ENCODE results near the gene TRAPPC14.

TRAPPC14 gene

GRCh38 chr7:100175296-100175935 is 16.9 kb upstream of the TRAPPC14 start:
- FAIRE-seq (no peak), DNase-seq (ENCODE audit: insufficient read length, low spot score) (no peak)

- FAIRE-seq, result no peak
- no peak for DNase-seq (ENCODE audit: insufficient read length, low spot score)
These were observed 16.1 kb upstream of the TRAPPC14 start for GRCh38 chr7:100174582-100174981.

DNA sequence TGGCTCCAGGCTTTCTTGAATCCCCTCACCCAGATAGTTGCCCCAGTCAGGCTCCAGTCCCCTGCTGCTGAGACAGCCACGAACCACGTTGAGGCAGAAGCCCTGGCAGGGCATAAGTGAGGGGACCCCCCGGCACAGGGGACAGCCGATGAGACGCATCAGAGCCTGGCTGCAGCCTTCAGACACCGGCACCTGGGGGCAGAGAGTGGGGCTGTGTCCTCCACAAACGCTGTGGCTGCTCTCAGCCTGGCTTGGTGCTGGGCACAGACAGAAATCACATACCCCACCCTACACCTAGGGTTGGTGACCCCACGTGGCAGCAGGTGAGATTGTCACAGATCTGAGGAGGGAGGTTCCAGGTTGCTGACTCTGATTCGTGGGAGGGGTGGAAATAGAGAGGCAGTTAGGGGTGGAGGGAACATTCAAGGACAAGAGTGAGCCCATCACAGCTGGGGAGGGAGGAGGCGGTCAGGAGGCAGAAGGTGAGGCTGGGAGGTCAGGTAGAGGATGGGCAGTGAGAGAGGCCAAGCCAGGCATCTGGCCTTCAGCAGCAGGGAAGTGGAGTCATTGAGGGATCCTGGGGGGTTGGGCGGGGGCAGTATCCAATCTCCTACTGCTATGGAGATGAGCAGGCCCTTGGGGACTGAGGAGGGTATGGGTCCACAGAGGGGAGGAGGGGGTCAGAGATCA is 15.4 kb upstream of the TRAPPC14 start:
- DNase-seq (ENCODE audit: insufficient read length, low spot score), result no peak
- no peak for FAIRE-seq

DNA sequence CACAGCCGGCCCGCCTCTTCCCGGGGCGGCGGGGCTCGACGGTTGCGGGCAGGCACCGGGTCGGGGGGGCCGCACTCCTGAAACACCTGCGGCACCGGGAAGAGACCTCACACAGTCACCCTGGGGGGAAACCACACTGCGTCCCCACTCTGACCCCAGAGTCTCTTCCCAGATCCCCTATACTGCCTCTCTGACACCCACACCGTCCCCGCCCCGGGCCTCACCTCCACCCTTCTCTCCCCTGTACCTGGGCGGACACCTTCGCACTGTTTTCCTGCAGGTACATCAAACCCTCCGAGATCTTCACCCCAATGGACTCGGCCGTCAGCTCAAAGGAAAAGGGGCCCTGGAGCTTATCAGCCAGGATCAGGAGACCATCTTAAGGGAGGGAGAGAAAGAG is 13.3 kb upstream of the TRAPPC14 start:
- DNase-seq (ENCODE audit: insufficient read length, low spot score), result no peak
- no peak for FAIRE-seq

- no peak for FAIRE-seq
These were observed 12.7 kb upstream of the TRAPPC14 start for GRCh38 chr7:100171087-100171681.

DNA sequence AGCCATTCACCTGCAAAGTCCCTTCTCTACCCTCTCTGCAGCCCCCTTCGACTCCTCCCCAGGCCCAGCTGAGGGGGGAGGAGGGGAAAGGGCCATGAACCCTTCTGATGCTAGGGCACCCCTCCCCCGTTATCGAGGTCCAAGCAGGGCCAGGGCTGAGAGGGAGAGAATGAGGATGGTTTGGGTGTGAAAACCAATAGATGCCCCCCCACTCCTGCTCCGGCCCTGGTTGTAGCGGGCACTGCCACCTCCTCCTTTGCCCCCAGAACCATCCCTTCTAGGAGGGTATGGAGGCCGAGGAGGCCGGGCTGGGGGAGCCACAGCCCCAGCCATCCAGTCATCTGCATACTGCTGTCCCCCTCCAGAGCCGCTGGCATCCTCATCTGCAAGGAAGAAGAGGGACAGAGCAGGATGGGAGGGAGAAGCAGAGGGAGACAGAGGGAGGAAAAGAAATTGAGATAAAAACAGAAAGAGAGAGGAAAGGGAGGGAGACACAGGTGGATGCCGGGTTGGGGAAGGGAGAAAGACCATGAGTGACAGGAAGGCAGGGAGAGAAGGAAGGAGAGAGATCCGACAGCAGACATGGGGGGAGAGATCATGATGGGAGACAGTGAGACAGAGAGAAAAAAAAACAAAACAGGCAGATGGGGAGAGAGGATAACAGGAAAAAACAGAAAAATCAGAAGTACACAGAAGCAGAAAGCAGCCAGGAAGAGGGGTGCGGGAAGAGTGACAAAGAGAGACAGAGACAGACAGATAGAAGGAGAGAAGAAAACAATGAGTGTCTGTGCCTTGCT is 11.8 kb upstream of the TRAPPC14 start:
- no peak for DNase-seq (ENCODE audit: insufficient read length, low spot score)
- no peak for FAIRE-seq

More at GRCh38 chr7:100171087-100171681, 12.7 kb upstream of the TRAPPC14 start:
- no peak for DNase-seq (ENCODE audit: insufficient read length, low spot score)

GRCh38 chr7:100169147-100169850 is 10.8 kb upstream of the TRAPPC14 start:
- DNase-seq (ENCODE audit: insufficient read length, low spot score) (no peak), FAIRE-seq (peak; percentile 4)

DNA sequence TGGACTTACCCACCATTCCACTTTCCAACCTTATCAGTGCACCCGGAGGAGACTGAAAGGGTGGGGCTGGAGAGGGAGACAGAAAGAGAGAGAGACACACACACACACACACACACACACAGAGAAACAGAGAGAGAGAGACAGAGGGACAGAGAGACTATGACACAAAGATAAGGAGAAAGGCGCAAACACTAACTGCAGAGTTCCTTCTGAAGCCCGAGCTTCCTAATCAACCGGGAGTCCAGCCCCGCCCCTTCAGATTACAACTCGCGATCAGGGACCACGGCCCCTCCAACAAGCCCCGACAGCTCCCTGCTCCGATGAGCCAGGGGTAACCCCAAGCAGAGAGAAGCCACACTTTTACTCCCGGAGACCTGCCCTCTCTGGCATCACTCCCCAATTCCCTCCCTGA is 9.4 kb upstream of the TRAPPC14 start:
- no peak for DNase-seq (ENCODE audit: insufficient read length, low spot score)
- no peak for FAIRE-seq

- FAIRE-seq (no peak), DNase-seq (ENCODE audit: insufficient read length, low spot score) (no peak)
These were observed 8.7 kb upstream of the TRAPPC14 start for GRCh38 chr7:100166970-100167911.

GRCh38 chr7:100166317-100166940 is 7.9 kb upstream of the TRAPPC14 start:
- no peak for FAIRE-seq
- no peak for DNase-seq (ENCODE audit: insufficient read length, low spot score)

GRCh38 chr7:100163871-100164270 is 5.3 kb upstream of the TRAPPC14 start:
- no peak for DNase-seq (ENCODE audit: insufficient read length, low spot score)
- FAIRE-seq, result no peak

DNA sequence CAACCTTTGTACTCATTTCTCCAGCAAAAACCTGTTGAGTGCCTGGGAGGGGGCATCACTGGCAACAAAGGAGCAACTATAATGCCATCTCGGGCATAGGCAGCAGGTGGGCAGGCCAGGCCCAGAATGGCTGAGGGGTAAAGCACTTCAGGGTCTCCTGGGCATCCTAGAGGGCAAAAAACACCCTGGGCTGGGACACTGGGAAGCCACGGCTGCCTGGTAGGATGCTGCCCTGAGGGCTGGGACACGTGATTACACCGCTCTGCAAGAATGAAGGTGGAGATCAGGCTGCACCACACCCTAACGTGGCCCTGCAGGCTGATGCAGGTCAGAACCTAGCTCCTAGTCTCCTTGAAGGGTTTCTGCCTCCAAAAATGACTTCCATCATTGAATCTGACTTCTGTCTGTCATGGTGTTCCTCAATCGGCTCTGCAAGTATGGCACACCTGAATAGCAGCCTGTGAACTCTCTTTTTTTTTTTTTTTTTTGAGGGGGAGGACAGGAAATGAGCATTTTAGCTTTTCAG is 4.5 kb upstream of the TRAPPC14 start:
- DNase-seq (ENCODE audit: insufficient read length, low spot score), result no peak
- FAIRE-seq, result no peak

- no peak for FAIRE-seq
- no peak for DNase-seq (ENCODE audit: insufficient read length, low spot score)
These were observed 1.5 kb upstream of the TRAPPC14 start for GRCh38 chr7:100160067-100160466.

DNA sequence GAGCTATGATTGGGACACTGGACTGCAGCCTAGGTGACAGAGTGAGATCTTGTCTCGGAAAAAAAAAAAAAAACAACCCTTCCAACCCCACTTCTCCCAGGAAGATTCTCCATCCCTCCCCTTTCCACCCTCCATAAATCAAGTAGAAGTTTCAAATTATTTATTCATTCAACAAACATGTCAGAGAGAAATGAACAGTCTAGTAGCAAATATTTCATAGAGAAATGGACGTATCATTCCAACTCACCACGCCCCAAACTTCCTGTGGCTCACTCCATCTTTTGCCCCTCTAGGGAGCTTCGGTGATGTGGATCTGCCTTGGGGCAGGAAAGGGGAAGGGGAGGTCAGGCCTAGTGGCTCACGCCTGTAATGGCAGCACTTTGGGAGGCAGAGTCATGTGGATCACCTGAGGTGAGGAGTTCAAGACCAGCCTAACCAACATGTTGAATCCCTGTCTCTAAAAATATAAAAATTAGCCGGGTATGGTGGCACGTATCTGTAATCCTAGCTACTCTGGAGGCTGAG is 638 bp upstream of the TRAPPC14 start:
- FAIRE-seq, result no peak

DNA sequence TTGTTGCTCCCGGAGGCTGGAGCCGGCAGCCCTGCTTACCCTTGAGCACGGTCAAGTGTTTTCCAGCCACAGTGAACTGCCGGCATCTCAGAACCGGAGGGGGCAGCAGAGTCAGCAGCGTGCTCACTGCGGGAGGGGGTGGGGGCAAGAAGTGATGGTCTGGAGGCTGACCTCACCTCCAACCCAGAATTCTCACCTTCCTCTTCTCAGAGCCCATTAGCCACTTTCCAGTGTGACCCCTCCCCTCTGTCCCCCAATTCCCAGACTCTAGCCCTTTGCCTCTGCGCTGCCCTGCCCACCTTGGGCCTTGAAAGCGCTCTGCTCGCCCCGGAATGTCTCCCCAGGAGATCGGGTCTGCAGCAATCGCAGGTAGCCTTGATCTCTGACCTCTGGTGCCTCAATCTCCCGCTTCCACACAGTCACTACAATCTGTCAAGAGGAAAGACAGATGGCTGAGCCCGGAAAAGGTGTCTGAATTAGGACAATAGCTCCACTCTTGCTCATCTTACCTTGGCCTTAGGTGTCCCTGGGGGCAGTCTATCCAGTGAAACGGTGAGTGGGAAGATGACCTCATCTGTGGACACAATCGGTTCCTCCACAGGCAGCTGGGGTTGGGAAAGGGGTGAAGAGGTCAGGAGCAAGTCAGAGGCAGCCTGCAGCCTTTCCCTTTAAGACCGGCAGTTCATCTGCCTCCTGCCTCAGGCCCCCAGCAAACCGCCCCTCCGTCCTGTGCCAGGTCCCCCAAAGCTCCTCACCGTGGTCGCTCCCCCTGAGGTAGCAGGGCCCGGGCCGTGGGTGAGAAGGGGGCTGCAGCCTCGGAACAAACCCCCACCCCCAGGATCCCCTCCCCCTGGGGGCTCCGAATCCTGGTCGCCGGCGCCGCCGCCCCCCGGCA is 942 bp downstream of the TRAPPC14 start:
- no peak for DNase-seq (ENCODE audit: insufficient read length, low spot score)
- FAIRE-seq, result no peak

More for the DNA sequence above, 638 bp upstream of the TRAPPC14 start:
- no peak for DNase-seq (ENCODE audit: insufficient read length, low spot score)

GRCh38 chr7:100157069-100157333 is 1.5 kb downstream of the TRAPPC14 start:
- FAIRE-seq (no peak), DNase-seq (ENCODE audit: insufficient read length, low spot score) (no peak)

- no peak for DNase-seq (ENCODE audit: insufficient read length, low spot score)
- FAIRE-seq, result no peak
These were observed 2.0 kb downstream of the TRAPPC14 start for GRCh38 chr7:100156331-100157068.

Measured in GM19239 (cell line).